ENCODE measurements around the gene OTULINL.

- TF ChIP-seq CTCF (optimal IDR thresholded peaks at IDR 0.05 in 1 of 3, IDR thresholded peaks at IDR 0.05 in 1 of 3, conservative IDR thresholded peaks at IDR 0.05 in 1 of 3; ENCODE audit: extremely low read depth in 1 of 3, insufficient read depth in 2 of 3, low read length in 3 of 3) (no peak), EZH2 (IDR thresholded peaks at IDR 0.05; ENCODE audit: low read length) (no peak)
Measured at GRCh38 chr5:14644623-14645237, 63.1 kb downstream of the OTULINL start.
